ENCODE measurements around the gene MYBPC1.

DNA sequence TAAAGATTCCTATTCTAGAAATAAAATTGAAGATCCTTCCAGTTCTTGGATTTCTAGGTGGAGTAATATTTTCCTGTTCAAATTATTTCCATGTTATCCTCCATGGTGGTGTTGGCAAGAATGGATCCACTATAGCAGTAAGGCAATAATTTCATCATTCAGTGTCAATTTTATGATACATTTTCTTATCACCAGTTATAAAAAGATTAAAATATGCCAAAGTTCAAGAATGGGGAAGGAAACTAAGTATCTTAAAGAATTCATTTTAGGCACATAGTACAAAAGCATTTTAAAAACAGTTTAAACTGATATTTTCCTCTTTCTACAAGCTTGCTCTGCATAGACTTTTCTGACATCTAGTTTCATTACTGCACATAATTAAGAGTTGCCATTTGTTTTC, 125.3 kb downstream of the MYBPC1 start:
- no peak for TF ChIP-seq POLR2A (IDR thresholded peaks at IDR 0.05)
- no peak for TF ChIP-seq CTCF (IDR thresholded peaks at IDR 0.05)

Data from upper lobe of left lung (tissue), 4 donors.